Fibroblast of mammary gland (primary cell): ENCODE results near the gene ACER1.

ENCODE experiments used
- DNase-seq: peaks from one replicate; pipeline ENCODE4 v3.0.0-alpha.2; 2010; ENCODE audit warnings: low read depth
- H3K4me3 ChIP-seq: 2 replicates; pipeline ENCODE4 v1.5.1; 2011; ENCODE audit warnings: low read depth, mild to moderate bottlenecking, low read length, moderate library complexity; ENCODE audit not compliant: control insufficient read depth
- TF ChIP-seq, protein P1 (sequence below): conservative IDR thresholded peaks from 2 replicates; pipeline ENCODE4 v1.5.1; 2011; ENCODE audit warnings: low read depth, low read length, inconsistent platforms; ENCODE audit not compliant: control insufficient read depth, insufficient read depth

The ACER1 gene, protein sequence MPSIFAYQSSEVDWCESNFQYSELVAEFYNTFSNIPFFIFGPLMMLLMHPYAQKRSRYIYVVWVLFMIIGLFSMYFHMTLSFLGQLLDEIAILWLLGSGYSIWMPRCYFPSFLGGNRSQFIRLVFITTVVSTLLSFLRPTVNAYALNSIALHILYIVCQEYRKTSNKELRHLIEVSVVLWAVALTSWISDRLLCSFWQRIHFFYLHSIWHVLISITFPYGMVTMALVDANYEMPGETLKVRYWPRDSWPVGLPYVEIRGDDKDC

DNA sequence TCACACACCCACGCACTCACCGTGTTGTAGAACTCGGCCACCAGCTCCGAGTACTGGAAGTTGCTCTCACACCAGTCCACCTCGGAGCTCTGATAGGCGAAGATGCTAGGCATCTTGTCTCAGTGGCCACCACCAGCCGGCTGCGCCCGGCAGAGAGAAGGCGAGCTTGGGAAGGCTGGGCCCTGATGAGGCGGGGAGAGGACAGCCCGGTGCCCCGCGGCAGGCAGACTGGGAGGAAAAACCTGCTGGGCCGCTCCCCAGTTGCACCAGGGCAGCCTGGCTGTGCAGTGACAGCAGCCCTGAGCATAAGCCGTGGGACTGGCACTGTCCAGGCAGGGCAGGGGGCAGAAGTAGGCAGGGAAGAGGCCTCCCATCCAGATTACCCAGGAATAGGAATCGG lies at the start of gene ACER1:
Gene ACER1 (minus strand): TSS at position 174 of the 400 bp plus-strand sequence. CDS start 61 bp downstream, at position 113.
- DNase-seq, result no peak
- no peak within 1 kb of the TSS for H3K4me3 ChIP-seq
- TF ChIP-seq, protein P1, sequence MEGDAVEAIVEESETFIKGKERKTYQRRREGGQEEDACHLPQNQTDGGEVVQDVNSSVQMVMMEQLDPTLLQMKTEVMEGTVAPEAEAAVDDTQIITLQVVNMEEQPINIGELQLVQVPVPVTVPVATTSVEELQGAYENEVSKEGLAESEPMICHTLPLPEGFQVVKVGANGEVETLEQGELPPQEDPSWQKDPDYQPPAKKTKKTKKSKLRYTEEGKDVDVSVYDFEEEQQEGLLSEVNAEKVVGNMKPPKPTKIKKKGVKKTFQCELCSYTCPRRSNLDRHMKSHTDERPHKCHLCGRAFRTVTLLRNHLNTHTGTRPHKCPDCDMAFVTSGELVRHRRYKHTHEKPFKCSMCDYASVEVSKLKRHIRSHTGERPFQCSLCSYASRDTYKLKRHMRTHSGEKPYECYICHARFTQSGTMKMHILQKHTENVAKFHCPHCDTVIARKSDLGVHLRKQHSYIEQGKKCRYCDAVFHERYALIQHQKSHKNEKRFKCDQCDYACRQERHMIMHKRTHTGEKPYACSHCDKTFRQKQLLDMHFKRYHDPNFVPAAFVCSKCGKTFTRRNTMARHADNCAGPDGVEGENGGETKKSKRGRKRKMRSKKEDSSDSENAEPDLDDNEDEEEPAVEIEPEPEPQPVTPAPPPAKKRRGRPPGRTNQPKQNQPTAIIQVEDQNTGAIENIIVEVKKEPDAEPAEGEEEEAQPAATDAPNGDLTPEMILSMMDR, result no peak

DNA sequence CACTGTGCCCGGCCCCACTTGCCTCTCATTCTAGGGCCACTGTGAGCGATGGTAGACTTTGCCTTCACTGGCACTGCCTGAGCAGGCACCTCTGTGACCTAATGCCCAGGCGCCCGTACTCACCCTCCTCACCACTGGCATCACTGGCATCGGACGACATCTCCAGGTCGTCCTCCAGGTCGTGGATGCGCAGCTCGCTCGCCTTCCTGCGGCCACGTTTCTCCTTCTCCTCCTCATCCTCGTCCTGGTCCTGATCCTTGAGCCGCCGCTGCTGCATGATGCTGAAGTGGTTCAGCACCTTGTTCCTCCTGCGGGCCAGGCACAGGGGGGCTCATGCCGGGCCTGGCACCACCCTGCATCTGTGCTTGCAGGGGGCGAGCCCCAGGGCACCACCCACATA lies 49.8 kb upstream of the ACER1 start:
- DNase-seq, result no peak
- no peak overlapping the region for H3K4me3 ChIP-seq
- TF ChIP-seq, protein P1, result no peak

- no peak for DNase-seq
- TF ChIP-seq, protein P1, result no peak
- no peak overlapping the region for H3K4me3 ChIP-seq
Measured at GRCh38 chr19:6381030-6381750, 47.8 kb upstream of the ACER1 start.

GRCh38 chr19:6379744-6380143 lies 46.3 kb upstream of the ACER1 start:
- no peak overlapping the region for H3K4me3 ChIP-seq
- no peak for DNase-seq
- TF ChIP-seq, protein P1, result no peak

- no peak overlapping the region for H3K4me3 ChIP-seq
- no peak for DNase-seq
- TF ChIP-seq, protein P1, result no peak
Measured at GRCh38 chr19:6378486-6378885, 45.1 kb upstream of the ACER1 start.

DNA sequence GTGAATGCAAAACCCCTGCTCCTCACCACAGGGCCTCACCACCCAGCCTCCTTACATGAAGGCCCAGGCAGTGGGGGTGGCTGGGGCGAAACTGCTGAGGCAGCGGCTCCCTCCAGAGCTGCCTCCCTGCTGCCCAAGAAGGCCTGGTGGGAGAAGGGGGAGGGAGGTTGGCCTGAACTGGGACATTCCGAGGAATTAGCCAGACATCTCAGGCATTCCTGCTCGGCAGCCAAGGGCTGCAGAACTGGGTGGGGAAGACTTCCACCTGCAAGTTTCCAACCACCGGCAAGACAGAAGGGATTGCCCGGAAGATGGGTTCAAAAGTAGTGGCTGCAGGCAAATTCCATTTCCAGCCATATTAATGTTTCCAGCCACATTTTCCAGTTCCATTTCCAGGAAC lies 44.6 kb upstream of the ACER1 start:
- TF ChIP-seq, protein P1, result no peak
- no peak for DNase-seq
- no peak overlapping the region for H3K4me3 ChIP-seq
